GM19193 (cell line): ENCODE data around the gene DCUN1D3.

ENCODE experiments used
- POLR2A ChIP-seq: IDR thresholded peaks from 4 replicates; pipeline ENCODE4 v1.6.1; 2011; ENCODE audit not compliant: insufficient read depth, insufficient read length; ENCODE audit errors: extremely low read depth

DCUN1D3 gene

GRCh38 chr16:20865420-20866131 lies 34.6 kb downstream of the DCUN1D3 start:
- TF ChIP-seq POLR2A: no peak

- TF ChIP-seq POLR2A: no peak
These were observed 37.8 kb downstream of the DCUN1D3 start for GRCh38 chr16:20862162-20862960.

GRCh38 chr16:20860361-20860760 lies 39.8 kb downstream of the DCUN1D3 start:
- no peak for TF ChIP-seq POLR2A

DNA sequence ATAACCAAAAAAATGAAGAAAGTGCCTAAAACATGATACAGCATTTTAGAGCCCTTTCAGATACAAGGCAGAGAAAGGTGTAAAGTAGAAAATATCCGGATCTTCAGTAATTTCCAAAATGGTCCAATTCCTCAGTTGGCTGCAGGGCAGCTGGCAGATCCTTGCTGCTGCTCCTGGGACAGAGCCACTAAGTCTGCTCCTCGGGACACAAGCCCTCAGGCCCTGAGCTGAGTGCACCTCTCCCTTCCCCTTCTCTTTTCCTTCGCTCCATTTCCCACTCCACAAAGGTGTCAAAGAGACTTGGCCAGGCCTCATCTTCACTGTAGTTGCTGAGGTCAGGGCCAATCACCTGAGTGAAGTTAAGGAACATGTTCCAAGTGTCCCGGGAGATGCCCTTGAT lies 40.5 kb downstream of the DCUN1D3 start:
- no peak for TF ChIP-seq POLR2A

DNA sequence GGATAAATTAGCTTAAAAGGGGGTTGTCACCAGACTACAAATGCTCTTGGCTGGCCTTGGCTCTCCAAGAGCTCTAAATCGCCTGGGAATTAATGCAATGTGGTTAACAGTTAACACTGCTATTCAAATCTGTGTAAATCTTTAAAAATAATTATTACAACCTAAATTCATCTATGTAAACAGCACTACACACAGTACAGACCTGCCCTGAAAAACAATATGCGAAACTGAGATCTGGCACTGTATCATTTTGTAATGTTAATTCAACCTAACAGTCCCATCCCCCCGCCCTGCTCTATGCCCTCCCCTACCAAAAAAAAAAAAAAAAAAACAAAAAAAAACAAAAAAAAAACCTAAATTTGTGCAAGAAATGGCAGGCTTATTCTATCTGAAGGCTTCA lies 40.9 kb downstream of the DCUN1D3 start:
- TF ChIP-seq POLR2A: no peak

- TF ChIP-seq POLR2A: no peak
These were observed 42.9 kb downstream of the DCUN1D3 start for GRCh38 chr16:20857281-20857680.

DNA sequence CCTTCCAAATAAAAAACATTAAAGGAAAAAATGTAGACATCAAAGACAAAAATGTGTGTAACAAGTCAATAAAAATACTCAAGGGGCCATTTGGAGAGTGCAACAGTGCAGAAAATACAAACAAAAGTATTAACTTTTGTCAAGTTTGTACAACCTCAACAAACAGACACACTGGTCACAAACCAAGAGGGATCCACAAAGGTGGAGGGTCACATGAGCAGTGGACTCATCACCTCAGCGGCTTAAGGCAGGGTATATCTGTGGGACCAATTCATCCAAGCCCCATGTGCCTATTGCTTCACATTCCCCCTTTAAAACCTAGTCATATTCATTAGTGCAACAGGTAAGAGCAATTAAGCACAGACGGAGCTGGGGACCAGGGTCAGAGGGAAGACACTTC lies 45.2 kb downstream of the DCUN1D3 start:
- no peak for TF ChIP-seq POLR2A

DNA sequence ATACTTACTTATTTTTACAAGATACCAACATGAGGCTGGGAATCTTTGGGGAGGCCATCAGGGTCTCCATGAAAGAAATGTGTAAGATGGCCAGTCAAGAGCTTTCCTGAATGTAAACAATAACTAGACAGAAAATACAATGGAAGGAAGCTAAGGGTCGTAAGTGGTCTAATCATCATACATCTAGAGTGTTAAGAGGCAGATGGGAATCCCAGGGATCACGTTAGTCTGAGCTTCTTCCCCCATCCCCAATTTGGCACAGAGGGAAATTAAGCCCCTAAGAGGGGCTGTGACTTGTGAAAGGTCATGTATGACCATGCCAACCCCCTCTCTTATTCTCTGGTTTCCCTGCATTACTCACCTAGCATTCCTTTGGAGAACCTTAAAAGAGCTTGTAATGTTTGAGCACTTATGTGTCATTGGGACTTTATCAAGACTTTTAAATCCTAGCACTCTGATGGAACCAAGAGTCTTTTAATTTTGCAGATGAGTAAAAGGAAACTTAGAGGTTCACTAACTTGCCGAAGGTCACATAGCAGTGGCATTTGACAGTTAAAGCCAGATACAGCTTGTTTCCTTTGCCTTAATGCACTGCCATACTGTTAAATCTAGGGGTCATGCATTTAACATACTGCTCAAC lies 46.1 kb downstream of the DCUN1D3 start:
- TF ChIP-seq POLR2A: no peak

DNA sequence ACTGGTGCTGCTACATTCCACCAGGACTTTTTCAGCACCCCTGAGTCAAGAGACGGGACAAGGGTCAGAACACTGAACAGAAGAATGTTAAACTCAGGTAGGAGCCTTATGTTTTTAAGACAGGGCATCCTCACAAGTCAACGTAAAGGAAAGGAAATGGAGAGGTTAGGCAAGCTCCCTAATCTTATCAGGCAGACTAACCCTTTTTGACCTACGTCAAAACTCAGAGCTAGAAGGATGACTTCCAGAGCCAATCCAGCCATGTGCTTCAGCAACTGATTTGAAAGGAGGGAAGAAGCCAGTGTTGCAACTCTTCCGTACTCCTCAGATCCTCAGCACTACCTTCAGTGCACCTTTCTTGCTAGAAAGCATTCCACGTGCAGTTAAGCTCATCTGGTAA lies 47.0 kb downstream of the DCUN1D3 start:
- no peak for TF ChIP-seq POLR2A

- TF ChIP-seq POLR2A: no peak
These were observed 48.6 kb downstream of the DCUN1D3 start for GRCh38 chr16:20851601-20852000.

- no peak for TF ChIP-seq POLR2A
These were observed 49.2 kb downstream of the DCUN1D3 start for GRCh38 chr16:20850981-20851380.

DNA sequence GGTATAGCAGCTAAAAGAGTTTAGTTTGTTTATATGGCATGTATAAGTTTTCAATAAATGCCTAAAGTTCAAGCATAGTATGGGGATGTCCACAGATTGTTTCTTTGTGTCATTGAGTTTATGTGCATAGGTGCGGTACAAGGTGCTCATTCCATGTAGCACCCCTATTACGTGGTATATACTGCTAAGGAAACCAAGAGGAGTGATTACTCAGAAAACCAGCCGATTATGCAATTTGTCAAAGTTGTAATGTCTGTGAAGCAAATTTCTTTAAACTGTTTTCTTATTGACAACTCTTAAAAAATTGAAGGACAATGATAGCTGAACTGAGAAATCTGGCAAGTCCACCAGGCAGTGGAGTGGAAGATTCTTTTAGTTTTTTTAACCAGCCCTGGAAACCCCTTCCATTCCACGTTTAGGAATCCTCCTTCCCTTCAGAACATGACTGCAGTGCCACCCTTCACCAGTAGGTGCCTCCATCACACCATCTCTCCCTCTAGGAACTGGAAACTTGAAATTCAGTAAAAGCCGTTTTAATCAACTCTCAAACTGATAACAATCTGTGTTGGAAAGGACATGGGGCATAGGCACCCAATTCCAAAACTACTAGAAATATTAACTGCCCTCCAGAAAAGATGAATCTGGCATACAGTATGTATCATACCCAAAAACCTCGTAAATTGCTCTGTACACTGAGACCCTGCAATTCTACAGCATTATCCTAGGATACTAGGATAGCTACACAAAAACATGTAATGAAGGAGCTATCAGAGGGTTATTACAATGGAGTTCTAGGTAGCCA lies 50.4 kb downstream of the DCUN1D3 start:
- TF ChIP-seq POLR2A: no peak

GRCh38 chr16:20847550-20847949 lies 52.6 kb downstream of the DCUN1D3 start:
- TF ChIP-seq POLR2A: no peak

DNA sequence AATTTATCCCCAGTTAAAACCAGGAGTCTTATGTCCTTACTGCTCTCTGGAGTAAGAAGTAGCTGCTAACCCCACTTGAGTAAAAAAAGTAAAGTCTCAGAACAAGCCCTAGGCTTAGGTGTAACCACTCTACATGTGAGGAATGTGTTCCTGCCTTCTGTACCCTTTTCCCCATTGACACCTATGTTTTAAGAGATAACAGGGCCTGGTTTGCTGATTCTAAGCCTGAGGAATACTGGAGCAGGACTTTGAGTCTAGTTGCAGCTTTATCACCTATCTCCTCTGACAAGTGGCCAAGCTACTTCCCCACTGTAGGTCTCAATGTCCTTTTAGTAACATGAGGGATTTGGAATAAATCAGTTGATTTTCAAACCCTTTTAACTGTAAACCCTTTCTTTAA lies 53.6 kb downstream of the DCUN1D3 start:
- no peak for TF ChIP-seq POLR2A

DNA sequence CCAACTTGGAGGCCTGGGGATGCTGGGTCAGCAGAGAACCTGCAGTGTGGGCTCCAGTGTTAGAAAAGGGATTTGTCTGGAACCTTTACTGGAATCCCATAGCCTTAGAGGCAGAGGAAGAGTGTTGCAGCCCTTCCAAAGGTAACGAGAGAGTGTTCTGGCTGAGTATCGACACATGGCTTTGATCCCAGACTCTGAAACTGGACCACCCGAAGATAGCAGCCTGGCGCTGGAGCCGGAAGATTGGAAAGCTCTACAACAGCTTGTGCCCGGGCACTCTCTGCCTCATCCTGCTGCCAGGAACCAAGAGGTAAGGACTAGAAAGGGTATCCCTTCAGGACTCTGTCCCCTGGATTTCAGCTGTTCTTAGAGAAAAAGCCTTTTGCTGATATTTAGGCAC lies 54.1 kb downstream of the DCUN1D3 start:
- no peak for TF ChIP-seq POLR2A
